ENCODE results near the gene ERN1.

DNA sequence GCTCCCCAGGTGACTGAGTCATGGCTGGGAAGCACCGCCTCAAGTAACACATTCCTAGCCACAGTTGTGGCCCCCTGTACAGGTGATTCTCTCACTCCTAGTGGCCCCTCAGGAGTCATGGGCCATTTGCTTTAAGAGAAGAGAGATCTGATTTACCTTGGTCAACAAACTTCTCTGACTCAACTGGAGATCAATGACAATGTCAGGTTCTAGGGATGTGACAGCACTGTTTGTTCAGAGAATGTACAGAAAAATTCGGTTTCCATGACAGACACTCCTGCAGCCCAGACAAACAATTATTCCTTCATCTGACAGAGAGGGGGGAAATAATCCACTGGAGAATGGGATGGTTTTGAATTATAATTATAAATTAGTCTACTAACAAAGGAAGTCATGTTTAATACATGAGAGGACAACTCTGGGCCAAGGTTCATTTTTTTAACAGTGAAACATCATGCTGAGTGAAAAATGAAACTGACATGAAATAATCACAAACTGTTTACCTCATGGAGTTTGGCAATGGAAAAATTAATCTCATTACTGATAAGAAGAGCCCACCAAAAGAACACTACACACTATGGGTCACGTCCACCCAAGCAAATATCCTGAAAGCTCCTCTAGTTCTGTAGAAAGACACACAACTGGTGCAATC is 9.7 kb downstream of the ERN1 start:
- TF ChIP-seq, protein P1, sequence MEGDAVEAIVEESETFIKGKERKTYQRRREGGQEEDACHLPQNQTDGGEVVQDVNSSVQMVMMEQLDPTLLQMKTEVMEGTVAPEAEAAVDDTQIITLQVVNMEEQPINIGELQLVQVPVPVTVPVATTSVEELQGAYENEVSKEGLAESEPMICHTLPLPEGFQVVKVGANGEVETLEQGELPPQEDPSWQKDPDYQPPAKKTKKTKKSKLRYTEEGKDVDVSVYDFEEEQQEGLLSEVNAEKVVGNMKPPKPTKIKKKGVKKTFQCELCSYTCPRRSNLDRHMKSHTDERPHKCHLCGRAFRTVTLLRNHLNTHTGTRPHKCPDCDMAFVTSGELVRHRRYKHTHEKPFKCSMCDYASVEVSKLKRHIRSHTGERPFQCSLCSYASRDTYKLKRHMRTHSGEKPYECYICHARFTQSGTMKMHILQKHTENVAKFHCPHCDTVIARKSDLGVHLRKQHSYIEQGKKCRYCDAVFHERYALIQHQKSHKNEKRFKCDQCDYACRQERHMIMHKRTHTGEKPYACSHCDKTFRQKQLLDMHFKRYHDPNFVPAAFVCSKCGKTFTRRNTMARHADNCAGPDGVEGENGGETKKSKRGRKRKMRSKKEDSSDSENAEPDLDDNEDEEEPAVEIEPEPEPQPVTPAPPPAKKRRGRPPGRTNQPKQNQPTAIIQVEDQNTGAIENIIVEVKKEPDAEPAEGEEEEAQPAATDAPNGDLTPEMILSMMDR (IDR thresholded peaks at IDR 0.05; ENCODE audit: low read length), result no peak
- TF ChIP-seq EZH2 (optimal IDR thresholded peaks at IDR 0.05; ENCODE audit: low read depth, low read length), result no peak
- no peak for TF ChIP-seq EZH2phosphoT487 (IDR thresholded peaks at IDR 0.05; ENCODE audit: low read length)
